ENCODE data around the gene EPO. TPM values are rescaled to one million over a fixed set of nuclear protein-coding genes. Genes with fewer than 3 reads are reported as not detected.
A peak's percentile ranks its signal among the peaks of the same experiment; 100 is the strongest.

Gene EPO
- total and polyA plus RNA-seq, 2 donors (not counting 1 experiment from before 2014, with no cell fraction given): 0.10 TPM; not detected in 1

- WGBS (ENCODE audit: insufficient coverage): 58% methylated on average over 26 of the region's 34 CpGs
- ChIA-PET CTCF (interaction anchor here (1.1 to 3.6 kb wide), 5 partner anchors 15 to 270 kb away, joined by 4 to 101 read pairs (median 12); partner anchors contain the start of genes FBXO24, LRCH4, PPP1R35 and SLC12A9), POLR2A (interaction anchor here (0.6 to 2.0 kb wide), 5 partner anchors 12 to 147 kb away, joined by 6 to 29 read pairs (median 11); partner anchors contain the start of genes FBXO24, GIGYF1, LRCH4 and MOSPD3)
- Histone ChIP-seq H3K9ac (ENCODE audit: low read length) (peak overlapping the region; percentile 92), H3K27me3 (replicated peaks in 1 of 4; ENCODE audit: control extremely low read depth in 1 of 4, control insufficient read depth in 3 of 4, insufficient read depth in 4 of 4, low read length in 3 of 4) (no peaks in the 10 kb centered on the region), H3K36me3 (replicated peaks in 1 of 2; ENCODE audit: control extremely low read depth in 1 of 2, control insufficient read depth in 1 of 2, extremely low read depth in 1 of 2, insufficient read depth in 2 of 2, low read length in 1 of 2) (peaks cover 0 to 3% of the 10 kb centered on the region in 2 experiments), H3K4me2 (replicated peaks; ENCODE audit: low read depth, low read length, poor library complexity, severe bottlenecking) (peak overlapping the region; percentile 97), H3K27ac (ENCODE audit: low read length in 2 of 2) (peak overlapping the region in 1 of 2 donors; percentile 86), H4K20me1 (ENCODE audit: control insufficient read depth, insufficient read depth, low read length, poor library complexity, severe bottlenecking) (no peaks in the 10 kb centered on the region), H3K4me1 (ENCODE audit: control insufficient read depth in 2 of 2, insufficient read depth in 2 of 2, low read length in 2 of 2) (peaks cover 8 to 20% of the 10 kb centered on the region in 2 donors), H2AFZ (ENCODE audit: insufficient read depth, low read depth, low read length, poor library complexity, severe bottlenecking) (peak overlapping the region; percentile 99), H3K79me2 (ENCODE audit: control insufficient read depth, insufficient read depth, low read length) (peaks cover 14% of the 10 kb centered on the region), H3K4me3 (ENCODE audit: control extremely low read depth in 1 of 5, extremely low read depth in 1 of 5, insufficient read depth in 1 of 5, low read depth in 2 of 5, low read length in 4 of 5) (peak overlapping the region; percentile 57 to 96 (median 87)), H3K9me3 (ENCODE audit: control extremely low read depth in 1 of 3, control insufficient read depth in 2 of 3, insufficient read depth in 1 of 3, low read length in 2 of 3) (no peaks in the 10 kb centered on the region)
- TF ChIP-seq CTCF (IDR thresholded peaks at IDR 0.05): no peak
- no peak for TF ChIP-seq EZH2 (IDR thresholded peaks at IDR 0.05; ENCODE audit: borderline replicate concordance, insufficient read depth, low read depth, low read length, poor library complexity, severe bottlenecking)
- Mint-ChIP-seq H3K9me3 (ENCODE audit: insufficient read depth) (no peaks in the 10 kb centered on the region), H3K27ac (peak overlapping the region; percentile 85), H3K4me3 (peak overlapping the region; percentile 94), H3K27me3 (no peaks in the 10 kb centered on the region), H3K4me1 (peaks cover 20% of the 10 kb centered on the region)
- intact Hi-C loops (cut with micrococcal nuclease): loop anchor here (1.0 to 10.0 kb wide), 4 partner anchors 97 to 270 kb away; partner anchors contain the start of genes FBXO24, LRCH4, PPP1R35 and TSC22D4
- DNase-seq: peak; percentile 22
- ATAC-seq (ENCODE audit: low read depth): no peak
Measured at GRCh38 chr7:100706672-100707311, 13.5 kb upstream of the EPO start.

- Histone ChIP-seq H3K4me1 (ENCODE audit: control insufficient read depth in 2 of 2, insufficient read depth in 2 of 2, low read length in 2 of 2) (peaks cover 8 to 20% of the 10 kb centered on the region in 2 donors), H4K20me1 (ENCODE audit: control insufficient read depth, insufficient read depth, low read length, poor library complexity, severe bottlenecking) (no peaks in the 10 kb centered on the region), H2AFZ (ENCODE audit: insufficient read depth, low read depth, low read length, poor library complexity, severe bottlenecking) (no peak overlapping the region), H3K27me3 (replicated peaks in 1 of 4; ENCODE audit: control extremely low read depth in 1 of 4, control insufficient read depth in 3 of 4, insufficient read depth in 4 of 4, low read length in 3 of 4) (no peaks in the 10 kb centered on the region), H3K4me2 (replicated peaks; ENCODE audit: low read depth, low read length, poor library complexity, severe bottlenecking) (no peak overlapping the region), H3K4me3 (ENCODE audit: control extremely low read depth in 1 of 5, extremely low read depth in 1 of 5, insufficient read depth in 1 of 5, low read depth in 2 of 5, low read length in 4 of 5) (no peak overlapping the region), H3K79me2 (ENCODE audit: control insufficient read depth, insufficient read depth, low read length) (peaks cover 14% of the 10 kb centered on the region), H3K9ac (ENCODE audit: low read length) (no peak overlapping the region), H3K27ac (ENCODE audit: low read length in 2 of 2) (no peak overlapping the region), H3K9me3 (ENCODE audit: control extremely low read depth in 1 of 3, control insufficient read depth in 2 of 3, insufficient read depth in 1 of 3, low read length in 2 of 3) (no peaks in the 10 kb centered on the region), H3K36me3 (replicated peaks in 1 of 2; ENCODE audit: control extremely low read depth in 1 of 2, control insufficient read depth in 1 of 2, extremely low read depth in 1 of 2, insufficient read depth in 2 of 2, low read length in 1 of 2) (peaks cover 0 to 3% of the 10 kb centered on the region in 2 experiments)
- WGBS (ENCODE audit: insufficient coverage): 96% methylated on average over 4 of the region's 6 CpGs
- POLR2A ChIA-PET: interaction anchor here (0.6 to 1.0 kb wide), 3 partner anchors 124 to 230 kb away, joined by 3 to 7 read pairs (median 6); partner anchors contain the start of gene UFSP1
- no peak overlapping the region for H3K27ac Mint-ChIP-seq
- ATAC-seq (ENCODE audit: low read depth) (no peak), DNase-seq (no peak)
- H3K27me3 Mint-ChIP-seq: no peaks in the 10 kb centered on the region
- TF ChIP-seq CTCF (IDR thresholded peaks at IDR 0.05) (no peak), EZH2 (IDR thresholded peaks at IDR 0.05; ENCODE audit: borderline replicate concordance, insufficient read depth, low read depth, low read length, poor library complexity, severe bottlenecking) (no peak)
- H3K9me3 Mint-ChIP-seq (ENCODE audit: insufficient read depth): no peaks in the 10 kb centered on the region
- peaks cover 20% of the 10 kb centered on the region for H3K4me1 Mint-ChIP-seq
- H3K4me3 Mint-ChIP-seq: no peak overlapping the region
- intact Hi-C loops (cut with micrococcal nuclease): loop anchor here (10.0 kb wide), 1 partner anchor 234 kb away; the partner anchor contains the start of gene TSC22D4
- CTCF ChIA-PET: interaction anchor here (1.3 kb wide), 1 partner anchor 120 kb away, joined by 3 read pairs; no protein-coding TSS in a partner anchor
Measured at GRCh38 chr7:100708395-100708794, 11.9 kb upstream of the EPO start.
